T47D (cell line): Measurements from ENCODE around the gene RPS6KA6.
"Not testable (repeated sequence)": the region's sequence is repeated elsewhere in the genome, so short reads cannot be mapped to it uniquely, and the experiment has no call there.

Experiments used
- DNase-seq, 2 experiments: peaks; one replicate each; pipeline versions ENCODE4 v3.0.0 to v3.0.0-alpha.2; 2011 to 2012; ENCODE audit warnings: low read depth in 1 of 2, low spot score in 1 of 2
- JUND ChIP-seq: IDR thresholded peaks from 2 replicates; pipeline ENCODE4 v1.6.1; 2012; ENCODE audit warnings: low read depth
- in situ Hi-C: cut with HindIII; loops from 2 replicates; pipeline ENCODE4 v1.10.0; 2016; ENCODE audit warnings: low sequenced_read_pairs, low pct_unique_long_range_greater_than_20kb

RPS6KA6 gene

GRCh38 chrX:84156821-84157220 lies 31.2 kb downstream of the RPS6KA6 start:
- no peak for TF ChIP-seq JUND
- in situ Hi-C loops: no loop called here
- DNase-seq: no peak

- no peak for TF ChIP-seq JUND
- no peak for DNase-seq
- in situ Hi-C loops: no loop called here
Measured at GRCh38 chrX:84155938-84156337, 32.1 kb downstream of the RPS6KA6 start.

- peak in 1 of 2 experiments; percentile 28 for DNase-seq
- TF ChIP-seq JUND: no peak
- in situ Hi-C loops: no loop called here
Measured at GRCh38 chrX:84153538-84153937, 34.5 kb downstream of the RPS6KA6 start.

GRCh38 chrX:84144991-84145390 lies 43.0 kb downstream of the RPS6KA6 start:
- no peak for DNase-seq
- in situ Hi-C loops: no loop called here
- TF ChIP-seq JUND: no peak

GRCh38 chrX:84144281-84144680 lies 43.7 kb downstream of the RPS6KA6 start:
- DNase-seq: no peak
- in situ Hi-C loops: no loop called here
- TF ChIP-seq JUND: no peak

- TF ChIP-seq JUND: no peak
- in situ Hi-C loops: no loop called here
- DNase-seq: no peak
Measured at GRCh38 chrX:84133023-84133422, 55.0 kb downstream of the RPS6KA6 start.

- in situ Hi-C loops: no loop called here
- DNase-seq: peak in 1 of 2 experiments; percentile 33
- TF ChIP-seq JUND: no peak
Measured at GRCh38 chrX:84123585-84123984, 64.4 kb downstream of the RPS6KA6 start.

GRCh38 chrX:84118769-84119168 lies 69.2 kb downstream of the RPS6KA6 start:
- DNase-seq: peak in 1 of 2 experiments; percentile 51
- no peak for TF ChIP-seq JUND
- in situ Hi-C loops: no loop called here

- no peak for DNase-seq
- in situ Hi-C loops: no loop called here
- no peak for TF ChIP-seq JUND
Measured at GRCh38 chrX:84118315-84118714, 69.7 kb downstream of the RPS6KA6 start.

- no peak for DNase-seq
- no peak for TF ChIP-seq JUND
- in situ Hi-C loops: no loop called here
Measured at GRCh38 chrX:84108584-84108983, 79.4 kb downstream of the RPS6KA6 start.

GRCh38 chrX:84099120-84099519 lies 88.9 kb downstream of the RPS6KA6 start:
- DNase-seq: no peak
- no peak for TF ChIP-seq JUND
- in situ Hi-C loops: no loop called here

- peak in 1 of 2 experiments; percentile 0 for DNase-seq
- in situ Hi-C loops: not testable (repeated sequence)
Measured at GRCh38 chrX:84079479-84080197, 108.4 kb downstream of the RPS6KA6 start.

- DNase-seq: no peak
- TF ChIP-seq JUND: no peak
- in situ Hi-C loops: no loop called here
Measured at GRCh38 chrX:84078991-84079390, 109.0 kb downstream of the RPS6KA6 start.

GRCh38 chrX:84064814-84065213 lies 123.2 kb downstream of the RPS6KA6 start:
- no peak for TF ChIP-seq JUND
- no peak for DNase-seq
- in situ Hi-C loops: no loop called here
